Stimulated activated CD8-positive, alpha-beta memory T cell treated with anti-CD3 and anti-CD28 coated beads, Interleukin-15, amount 100 ng/mL, for 1 hour (primary cell): ENCODE data around the gene METTL4.
"Not testable (repeated sequence)": the region's sequence is repeated elsewhere in the genome, so short reads cannot be mapped to it uniquely, and the experiment has no call there.

ENCODE experiments used
- DNase-seq: peaks from one replicate; pipeline ENCODE4 v3.0.0-alpha.2; 2020; ENCODE audit warnings: low read depth

Gene METTL4

GRCh38 chr18:2559249-2559648 is 12.1 kb downstream of the METTL4 start:
- DNase-seq = no peak

- DNase-seq = no peak
Measured at GRCh38 chr18:2557536-2557935, 13.8 kb downstream of the METTL4 start.

- no peak for DNase-seq
Measured at GRCh38 chr18:2555895-2556294, 15.4 kb downstream of the METTL4 start.

- DNase-seq = no peak
Measured at GRCh38 chr18:2554696-2555095, 16.6 kb downstream of the METTL4 start.

- DNase-seq = no peak
Measured at GRCh38 chr18:2551425-2551824, 19.9 kb downstream of the METTL4 start.

- no peak for DNase-seq
Measured at GRCh38 chr18:2549462-2549861, 21.8 kb downstream of the METTL4 start.

- DNase-seq = no peak
Measured at GRCh38 chr18:2547477-2548087, 23.7 kb downstream of the METTL4 start.

GRCh38 chr18:2545155-2545554 is 26.1 kb downstream of the METTL4 start:
- no peak for DNase-seq

GRCh38 chr18:2541925-2542563 is 29.3 kb downstream of the METTL4 start:
- DNase-seq = not testable (repeated sequence)

- DNase-seq = no peak
Measured at GRCh38 chr18:2540575-2540974, 30.7 kb downstream of the METTL4 start.

- no peak for DNase-seq
Measured at GRCh38 chr18:2538844-2539243, 32.5 kb downstream of the METTL4 start.

GRCh38 chr18:2538236-2538635 is 33.1 kb downstream of the METTL4 start:
- DNase-seq = no peak

- DNase-seq = no peak
Measured at GRCh38 chr18:2537296-2537695, 34.0 kb downstream of the METTL4 start.

GRCh38 chr18:2536493-2536892 is 34.8 kb downstream of the METTL4 start:
- no peak for DNase-seq

GRCh38 chr18:2536063-2536462 is 35.2 kb downstream of the METTL4 start:
- no peak for DNase-seq

GRCh38 chr18:2535419-2535910 is 35.8 kb downstream of the METTL4 start:
- DNase-seq = no peak

GRCh38 chr18:2534906-2535305 is 36.4 kb downstream of the METTL4 start:
- DNase-seq = no peak

- no peak for DNase-seq
Measured at GRCh38 chr18:2532797-2533196, 38.5 kb downstream of the METTL4 start.

GRCh38 chr18:2531751-2532150 is 39.6 kb downstream of the METTL4 start:
- DNase-seq = no peak

GRCh38 chr18:2529154-2529553 is 42.2 kb downstream of the METTL4 start:
- DNase-seq = no peak

- DNase-seq = no peak
Measured at GRCh38 chr18:2526329-2526728, 45.0 kb downstream of the METTL4 start.

- DNase-seq = not testable (repeated sequence)
Measured at GRCh38 chr18:2524794-2525198, 46.5 kb downstream of the METTL4 start.

GRCh38 chr18:2522112-2522511 is 49.2 kb downstream of the METTL4 start:
- no peak for DNase-seq

GRCh38 chr18:2518473-2518872 is 52.8 kb downstream of the METTL4 start:
- DNase-seq = no peak
